Fibroblast of lung (primary cell): ENCODE results near the gene PNPLA7. TPM values are rescaled to one million over a fixed set of nuclear protein-coding genes. Genes with fewer than 3 reads are reported as not detected.

Source experiments
- DNase-seq, 2 donors: peaks; one replicate each; pipeline versions ENCODE4 v3.0.0 to v3.0.0-alpha.2; 2010; ENCODE audit warnings: low read depth in 2 of 2
- H2AFZ ChIP-seq: 2 replicates; pipeline ENCODE4 v1.5.1; 2012; ENCODE audit warnings: low read length, control low read depth, inconsistent platforms
- H3K27ac ChIP-seq: 2 replicates; pipeline ENCODE4 v1.5.1; 2011; ENCODE audit warnings: low read length, control low read depth; ENCODE audit not compliant: insufficient read depth
- H3K27me3 ChIP-seq: 2 replicates; pipeline ENCODE4 v1.5.1; 2011; ENCODE audit warnings: mild to moderate bottlenecking, low read length; ENCODE audit not compliant: control insufficient read depth, insufficient read depth
- H3K36me3 ChIP-seq: 2 replicates; pipeline ENCODE4 v1.5.1; 2011; ENCODE audit warnings: low read length; ENCODE audit not compliant: control insufficient read depth, insufficient read depth
- H3K4me1 ChIP-seq: 2 replicates; pipeline ENCODE4 v1.5.1; 2011; ENCODE audit warnings: low read length; ENCODE audit not compliant: control insufficient read depth, insufficient read depth; ENCODE audit errors: extremely low read depth
- H3K4me2 ChIP-seq: 2 replicates; pipeline ENCODE4 v1.5.1; 2011; ENCODE audit warnings: low read length, control low read depth; ENCODE audit not compliant: insufficient read depth; ENCODE audit errors: extremely low read depth
- H3K4me3 ChIP-seq, 4 experiments: fragments of 200-600 bp in 1 of 4; sonication (generic) in 1 of 4; replicated peaks in 1 of 4; 2 replicates each; pipeline ENCODE4 v1.5.1; 2011 to 2016; ENCODE audit warnings: low read length in 4 of 4, low read depth in 3 of 4, mild to moderate bottlenecking in 3 of 4, control low read depth in 2 of 4, inconsistent platforms in 1 of 4, mixed read lengths in 1 of 4; ENCODE audit not compliant: insufficient read depth in 1 of 4; ENCODE audit errors: control extremely low read depth in 1 of 4
- H3K79me2 ChIP-seq: 2 replicates; pipeline ENCODE4 v1.5.1; 2012; ENCODE audit warnings: mild to moderate bottlenecking, low read length, inconsistent platforms; ENCODE audit not compliant: control insufficient read depth, insufficient read depth
- H3K9ac ChIP-seq: 2 replicates; pipeline ENCODE4 v1.5.1; 2011; ENCODE audit warnings: mild to moderate bottlenecking, low read length, control low read depth; ENCODE audit not compliant: insufficient read depth
- H3K9me3 ChIP-seq: 2 replicates; pipeline ENCODE4 v1.5.1; 2012; ENCODE audit warnings: low read depth, low read length; ENCODE audit not compliant: control insufficient read depth, insufficient read depth
- H4K20me1 ChIP-seq: 2 replicates; pipeline ENCODE4 v1.5.1; 2011; ENCODE audit warnings: low read length; ENCODE audit not compliant: control insufficient read depth, insufficient read depth; ENCODE audit errors: extremely low read depth
- CTCF ChIP-seq, 2 donors: IDR thresholded peaks in 1 of 2; conservative IDR thresholded peaks in 1 of 2; 1 replicate in 1 of 2; 2 replicates in 1 of 2; pipeline ENCODE4 v1.5.1; 2011 to 2012; ENCODE audit warnings: low read length in 2 of 2, control low read depth in 1 of 2, inconsistent platforms in 1 of 2, low read depth in 1 of 2, mild to moderate bottlenecking in 1 of 2
- EZH2 ChIP-seq: IDR thresholded peaks from 2 replicates; pipeline ENCODE4 v1.5.1; 2012; ENCODE audit warnings: low read length, control low read depth, mild to moderate bottlenecking; ENCODE audit errors: missing control alignments
- polyA plus RNA-seq, 2 donors: library from polyadenylated mRNA; depleted of rRNA in 1 of 2; stranded (reverse) in 1 of 2; unstranded in 1 of 2; fragments of >200 nt; gene quantifications; 2 replicates each; pipeline ENCODE4 v1.2.1, GENCODE V29; 2011 to 2012; ENCODE audit warnings: missing spikeins in 1 of 2
- total RNA-seq: library from RNA; depleted of rRNA; stranded (reverse); fragments of >200 nt; gene quantifications from 2 replicates; pipeline ENCODE4 v1.2.1, GENCODE V29; 2014

PNPLA7 gene
- total and polyA plus RNA-seq, 2 donors (not counting 1 experiment from before 2014, with no cell fraction given): 0.23 to 3.0 TPM

- H3K27me3 ChIP-seq: no peaks in the 10 kb centered on the region
- no peak overlapping the region for H3K9ac ChIP-seq
- no peak overlapping the region for H3K4me2 ChIP-seq
- no peaks in the 10 kb centered on the region for H3K79me2 ChIP-seq
- H3K4me3 ChIP-seq: no peak overlapping the region
- TF ChIP-seq CTCF (conservative IDR thresholded peaks at IDR 0.05 in 1 of 2, IDR thresholded peaks at IDR 0.05 in 1 of 2; ENCODE audit: low read depth in 1 of 2, low read length in 2 of 2): no peak
- no peak for TF ChIP-seq EZH2
- H3K27ac ChIP-seq: no peak overlapping the region
- H3K36me3 ChIP-seq: no peaks in the 10 kb centered on the region
- peaks cover 8% of the 10 kb centered on the region for H3K4me1 ChIP-seq
- no peak for DNase-seq
- no peaks in the 10 kb centered on the region for H3K9me3 ChIP-seq
- no peak overlapping the region for H2AFZ ChIP-seq
- H4K20me1 ChIP-seq: no peaks in the 10 kb centered on the region
Measured at GRCh38 chr9:137427454-137428310, 122.5 kb downstream of the PNPLA7 start.

- H2AFZ ChIP-seq: no peak overlapping the region
- no peaks in the 10 kb centered on the region for H3K9me3 ChIP-seq
- no peaks in the 10 kb centered on the region for H4K20me1 ChIP-seq
- no peak overlapping the region for H3K4me3 ChIP-seq
- no peaks in the 10 kb centered on the region for H3K36me3 ChIP-seq
- peaks cover 8% of the 10 kb centered on the region for H3K4me1 ChIP-seq
- TF ChIP-seq EZH2: no peak
- TF ChIP-seq CTCF (conservative IDR thresholded peaks at IDR 0.05 in 1 of 2, IDR thresholded peaks at IDR 0.05 in 1 of 2; ENCODE audit: low read depth in 1 of 2, low read length in 2 of 2): no peak
- H3K79me2 ChIP-seq: peaks cover 2% of the 10 kb centered on the region
- no peak overlapping the region for H3K27ac ChIP-seq
- H3K9ac ChIP-seq: no peak overlapping the region
- H3K4me2 ChIP-seq: no peak overlapping the region
- DNase-seq: no peak
- H3K27me3 ChIP-seq: no peaks in the 10 kb centered on the region
Measured at GRCh38 chr9:137426018-137426681, 124.1 kb downstream of the PNPLA7 start.

- DNase-seq: no peak
- TF ChIP-seq CTCF (conservative IDR thresholded peaks at IDR 0.05 in 1 of 2, IDR thresholded peaks at IDR 0.05 in 1 of 2; ENCODE audit: low read depth in 1 of 2, low read length in 2 of 2) (no peak), EZH2 (no peak)
- no peaks in the 10 kb centered on the region for H3K36me3 ChIP-seq
- peak overlapping the region in 2 of 4 experiments; percentile 41 to 85 for H3K4me3 ChIP-seq
- no peaks in the 10 kb centered on the region for H3K9me3 ChIP-seq
- no peak overlapping the region for H3K9ac ChIP-seq
- peaks cover 8% of the 10 kb centered on the region for H3K4me1 ChIP-seq
- H4K20me1 ChIP-seq: no peaks in the 10 kb centered on the region
- H2AFZ ChIP-seq: no peak overlapping the region
- H3K79me2 ChIP-seq: peaks cover 2% of the 10 kb centered on the region
- H3K27ac ChIP-seq: no peak overlapping the region
- peak overlapping the region; percentile 40 for H3K4me2 ChIP-seq
- H3K27me3 ChIP-seq: no peaks in the 10 kb centered on the region
Measured at GRCh38 chr9:137423514-137424291, 126.5 kb downstream of the PNPLA7 start.
